Brain microvascular endothelial cell (primary cell): ENCODE measurements around the gene SATB1.

ENCODE experiments used
- DNase-seq: peaks from one replicate; pipeline ENCODE4 v3.0.0-alpha.2; 2020
- H3K27ac ChIP-seq: fragments of 250-450 bp; sonication (Bioruptor Pico); 2 replicates; pipeline ENCODE4 v1.5.1; 2020; ENCODE audit warnings: mild to moderate bottlenecking, moderate library complexity
- H3K27me3 ChIP-seq: fragments of 250-450 bp; sonication (Bioruptor Pico); replicated peaks from 2 replicates; pipeline ENCODE4 v1.5.1; 2020; ENCODE audit warnings: mild to moderate bottlenecking
- H3K36me3 ChIP-seq: fragments of 250-450 bp; sonication (Bioruptor Pico); replicated peaks from 2 replicates; pipeline ENCODE4 v1.5.1; 2020; ENCODE audit warnings: mild to moderate bottlenecking
- H3K4me3 ChIP-seq: 2 replicates; pipeline ENCODE4 v1.5.1; 2011; ENCODE audit warnings: low read depth, mild to moderate bottlenecking, control low read depth, low read length, moderate library complexity
- CTCF ChIP-seq: IDR thresholded peaks from 2 replicates; pipeline ENCODE4 v1.5.1; 2011; ENCODE audit warnings: low read depth, mild to moderate bottlenecking, moderate library complexity, low read length, control low read depth, inconsistent platforms; ENCODE audit errors: missing control alignments
- in situ Hi-C: cut with HindIII; loops from 2 replicates; pipeline ENCODE4 v1.10.0; 2017; ENCODE audit warnings: low sequenced_read_pairs, low pct_ligation_motif_present

Gene SATB1

DNA sequence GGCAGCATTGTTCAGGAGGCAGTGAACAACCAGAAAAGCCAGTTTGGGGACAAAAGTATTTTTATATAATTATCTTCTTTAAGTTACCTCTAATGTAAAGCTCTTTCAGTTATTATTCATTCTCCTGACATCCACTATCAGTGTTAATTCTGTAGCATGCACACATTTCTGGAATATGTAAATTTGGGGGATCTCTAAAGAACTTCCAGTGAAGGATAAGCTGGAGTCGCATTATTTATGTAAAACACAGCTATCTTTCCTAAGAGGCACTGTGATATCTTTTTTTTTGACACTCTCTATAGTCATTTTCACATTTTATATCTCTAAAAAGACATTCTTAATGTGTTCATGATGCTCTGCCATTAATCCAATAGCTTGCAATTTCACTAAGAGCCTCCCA, 26.7 kb downstream of the SATB1 start:
- H3K36me3 ChIP-seq: no peaks in the 10 kb centered on the region
- in situ Hi-C loops: no loop called here
- no peaks in the 10 kb centered on the region for H3K27me3 ChIP-seq

DNA sequence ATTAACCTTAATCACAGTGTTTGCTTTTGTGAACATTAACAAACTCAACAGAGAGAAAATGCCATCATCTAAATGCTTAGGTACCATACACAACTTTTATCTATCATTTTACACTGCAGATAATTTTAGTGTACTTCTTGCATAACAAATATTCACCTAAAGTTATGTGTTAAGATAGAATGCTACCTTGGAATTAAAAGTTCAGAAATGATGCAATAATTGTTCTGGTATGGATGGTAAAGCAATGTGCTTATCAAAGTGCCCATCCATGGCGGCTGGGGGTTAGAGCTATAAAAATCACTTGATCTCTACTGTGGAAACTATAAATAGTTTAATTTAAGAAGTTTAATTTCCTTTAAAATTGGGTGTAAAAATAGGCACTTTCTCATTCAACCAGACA, 28.7 kb downstream of the SATB1 start:
- no peak overlapping the region for H3K4me3 ChIP-seq
- no peaks in the 10 kb centered on the region for H3K27me3 ChIP-seq
- DNase-seq: no peak
- H3K27ac ChIP-seq: no peak overlapping the region
- H3K36me3 ChIP-seq: no peaks in the 10 kb centered on the region
- in situ Hi-C loops: no loop called here
- no peak for TF ChIP-seq CTCF

More for the DNA sequence above, 26.7 kb downstream of the SATB1 start:
- no peak overlapping the region for H3K4me3 ChIP-seq
- no peak for TF ChIP-seq CTCF
- no peak for DNase-seq
- H3K27ac ChIP-seq: no peak overlapping the region

- no peaks in the 10 kb centered on the region for H3K36me3 ChIP-seq
- no peak for TF ChIP-seq CTCF
- no peak overlapping the region for H3K4me3 ChIP-seq
- H3K27ac ChIP-seq: no peak overlapping the region
- DNase-seq: no peak
- no peaks in the 10 kb centered on the region for H3K27me3 ChIP-seq
- in situ Hi-C loops: no loop called here
Measured at GRCh38 chr3:18394384-18394995, 30.6 kb downstream of the SATB1 start.

- Histone ChIP-seq H3K27me3 (no peaks in the 10 kb centered on the region), H3K27ac (no peak overlapping the region), H3K36me3 (no peaks in the 10 kb centered on the region), H3K4me3 (no peak overlapping the region)
- in situ Hi-C loops: no loop called here
- no peak for TF ChIP-seq CTCF
- peak; percentile 48 for DNase-seq
Measured at GRCh38 chr3:18393906-18394305, 31.2 kb downstream of the SATB1 start.

DNA sequence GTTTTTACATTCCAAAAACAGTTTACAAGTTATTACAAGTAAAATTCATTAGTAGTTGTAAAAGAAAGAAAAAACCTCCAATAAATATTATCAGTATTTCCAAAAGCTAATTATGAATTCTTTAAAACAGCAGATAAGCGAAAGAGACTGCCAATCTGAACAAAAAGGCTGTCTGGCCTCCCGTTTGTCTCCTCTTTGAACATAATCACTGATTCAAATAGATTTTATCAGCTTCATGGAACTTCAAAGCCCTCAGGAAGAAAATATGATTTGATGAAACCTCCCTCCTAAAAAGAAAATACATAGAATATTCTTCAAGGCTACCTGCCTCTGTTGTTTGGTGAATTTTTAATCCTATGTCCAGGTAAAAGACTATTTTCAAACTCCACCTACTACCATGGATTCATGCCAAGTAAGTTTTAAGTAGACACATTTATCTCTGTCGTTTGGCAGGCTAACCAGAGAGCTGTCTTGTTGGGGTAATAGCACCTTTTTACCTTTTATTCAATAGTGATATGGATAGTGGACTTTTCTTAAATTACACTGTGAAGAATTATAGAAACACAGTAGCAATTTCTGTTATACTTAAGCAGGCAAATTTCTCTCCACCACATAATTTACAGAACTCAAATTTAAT, 35.0 kb downstream of the SATB1 start:
- no peak overlapping the region for H3K27ac ChIP-seq

More for the DNA sequence above, 35.0 kb downstream of the SATB1 start:
- in situ Hi-C loops: no loop called here
- H3K27me3 ChIP-seq: no peaks in the 10 kb centered on the region
- H3K36me3 ChIP-seq: no peaks in the 10 kb centered on the region
- TF ChIP-seq CTCF: no peak
- no peak overlapping the region for H3K4me3 ChIP-seq
- DNase-seq: no peak
